Heart left ventricle (tissue), 13 donors: ENCODE results near the gene PAQR5.

Experiments used
- POLR2A ChIP-seq, 2 donors: fragments of 450-650 bp; IDR thresholded peaks; one replicate each; pipeline ENCODE4 v1.6.1; 2017; ENCODE audit warnings: antibody characterized with exemption in 2 of 2, mild to moderate bottlenecking in 2 of 2, moderate library complexity in 2 of 2
- TF ChIP-seq, protein P1 (sequence below), 12 donors: fragments of 200-600 bp; sonication (generic) in 4 of 12; IDR thresholded peaks; one replicate each; pipeline versions ENCODE4 v1.5.0 to v1.8.0; 2018 to 2022; ENCODE audit warnings: antibody characterized with exemption in 12 of 12, mild to moderate bottlenecking in 5 of 12
- donor health status: ischemic (EF 13 %, LVEDD 7.1; RV severe dilation, severe dysfunction).
- donor health status: DM: no; HTN: yes; CAD: no.
- donor health status: DM: no; HTN: no; CAD: no.
- donor health status: ischemic (EF 25% LVEDD 6.9; RV normal size, moderate dysfunction).
- donor health status: ischemic (EF 25% LVEDD 5.7; RV mildly dilated, moderate dysfunction).
- donor health status: ischemic (EF 35%, LVEDD 5.7; RV mildly dilated, moderate dysfunction).
- donor health status: nonischemic (EF 11% LVEDD 7.7; RV severe dilation, severe dysfunction).
- donor health status: DM: yes; HTN: yes; CAD: no.
- donor health status: PGD.
- donor health status: ischemic (EF 29% LVEDD 5.4; RV normal size, mild dysfunction).
- donor health status: nonischemic (EF 23%, LVEDD 6.1; RV moderate dilation, normal function).

DNA sequence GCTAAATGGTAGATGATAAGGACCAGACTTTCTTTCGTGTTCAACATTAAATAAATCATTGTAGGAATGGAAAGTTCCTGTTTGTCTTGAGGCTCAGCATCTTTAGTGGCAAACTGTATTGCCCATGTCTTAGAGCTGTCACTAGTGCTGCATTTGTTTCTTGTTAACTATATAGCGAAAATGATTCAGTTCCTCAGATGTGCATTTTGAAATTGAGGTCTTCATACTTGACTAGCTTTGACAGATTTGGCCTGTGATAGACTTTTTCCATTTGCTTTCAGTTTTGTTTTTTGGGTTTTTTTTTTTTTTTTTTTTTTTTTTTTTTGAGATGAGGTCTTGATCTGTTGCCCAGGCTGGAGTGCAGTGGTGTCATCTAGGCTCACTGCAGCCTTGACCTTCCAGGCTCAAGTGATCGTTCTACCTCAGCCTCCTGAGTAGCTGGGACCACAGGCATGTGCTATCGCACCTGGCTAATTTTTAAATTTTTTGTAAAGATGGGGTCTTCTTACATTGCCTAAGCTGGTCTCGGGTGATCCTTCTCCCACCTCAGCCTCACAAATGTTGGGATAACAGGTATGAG, 144.4 kb downstream of the PAQR5 start:
- TF ChIP-seq, protein P1, sequence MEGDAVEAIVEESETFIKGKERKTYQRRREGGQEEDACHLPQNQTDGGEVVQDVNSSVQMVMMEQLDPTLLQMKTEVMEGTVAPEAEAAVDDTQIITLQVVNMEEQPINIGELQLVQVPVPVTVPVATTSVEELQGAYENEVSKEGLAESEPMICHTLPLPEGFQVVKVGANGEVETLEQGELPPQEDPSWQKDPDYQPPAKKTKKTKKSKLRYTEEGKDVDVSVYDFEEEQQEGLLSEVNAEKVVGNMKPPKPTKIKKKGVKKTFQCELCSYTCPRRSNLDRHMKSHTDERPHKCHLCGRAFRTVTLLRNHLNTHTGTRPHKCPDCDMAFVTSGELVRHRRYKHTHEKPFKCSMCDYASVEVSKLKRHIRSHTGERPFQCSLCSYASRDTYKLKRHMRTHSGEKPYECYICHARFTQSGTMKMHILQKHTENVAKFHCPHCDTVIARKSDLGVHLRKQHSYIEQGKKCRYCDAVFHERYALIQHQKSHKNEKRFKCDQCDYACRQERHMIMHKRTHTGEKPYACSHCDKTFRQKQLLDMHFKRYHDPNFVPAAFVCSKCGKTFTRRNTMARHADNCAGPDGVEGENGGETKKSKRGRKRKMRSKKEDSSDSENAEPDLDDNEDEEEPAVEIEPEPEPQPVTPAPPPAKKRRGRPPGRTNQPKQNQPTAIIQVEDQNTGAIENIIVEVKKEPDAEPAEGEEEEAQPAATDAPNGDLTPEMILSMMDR (IDR thresholded peaks at IDR 0.05): no peak
- no peak for TF ChIP-seq POLR2A (IDR thresholded peaks at IDR 0.05)
